ENCODE results near the gene TMEM119. TPM values are rescaled to one million over a fixed set of nuclear protein-coding genes. Genes with fewer than 3 reads are reported as not detected.

Gene TMEM119
- polyA plus RNA-seq, 1 of the 3 experiments (the other 2 are of a cell fraction), result 25.7 TPM

- TF ChIP-seq, protein P1, sequence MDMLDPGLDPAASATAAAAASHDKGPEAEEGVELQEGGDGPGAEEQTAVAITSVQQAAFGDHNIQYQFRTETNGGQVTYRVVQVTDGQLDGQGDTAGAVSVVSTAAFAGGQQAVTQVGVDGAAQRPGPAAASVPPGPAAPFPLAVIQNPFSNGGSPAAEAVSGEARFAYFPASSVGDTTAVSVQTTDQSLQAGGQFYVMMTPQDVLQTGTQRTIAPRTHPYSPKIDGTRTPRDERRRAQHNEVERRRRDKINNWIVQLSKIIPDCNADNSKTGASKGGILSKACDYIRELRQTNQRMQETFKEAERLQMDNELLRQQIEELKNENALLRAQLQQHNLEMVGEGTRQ (IDR thresholded peaks at IDR 0.05; ENCODE audit: borderline replicate concordance, low read depth, low read length), result no peak
- peak; percentile 47; the same call in 1 of the 2 replicates for TF ChIP-seq MAX (IDR thresholded peaks at IDR 0.05; ENCODE audit: low read depth)
- TF ChIP-seq, protein P2, sequence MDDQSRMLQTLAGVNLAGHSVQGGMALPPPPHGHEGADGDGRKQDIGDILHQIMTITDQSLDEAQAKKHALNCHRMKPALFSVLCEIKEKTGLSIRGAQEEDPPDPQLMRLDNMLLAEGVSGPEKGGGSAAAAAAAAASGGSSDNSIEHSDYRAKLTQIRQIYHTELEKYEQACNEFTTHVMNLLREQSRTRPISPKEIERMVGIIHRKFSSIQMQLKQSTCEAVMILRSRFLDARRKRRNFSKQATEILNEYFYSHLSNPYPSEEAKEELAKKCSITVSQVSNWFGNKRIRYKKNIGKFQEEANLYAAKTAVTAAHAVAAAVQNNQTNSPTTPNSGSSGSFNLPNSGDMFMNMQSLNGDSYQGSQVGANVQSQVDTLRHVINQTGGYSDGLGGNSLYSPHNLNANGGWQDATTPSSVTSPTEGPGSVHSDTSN (IDR thresholded peaks at IDR 0.05), result peak; percentile 41; the same call in 1 of the 2 replicates
- TF ChIP-seq, protein P3, sequence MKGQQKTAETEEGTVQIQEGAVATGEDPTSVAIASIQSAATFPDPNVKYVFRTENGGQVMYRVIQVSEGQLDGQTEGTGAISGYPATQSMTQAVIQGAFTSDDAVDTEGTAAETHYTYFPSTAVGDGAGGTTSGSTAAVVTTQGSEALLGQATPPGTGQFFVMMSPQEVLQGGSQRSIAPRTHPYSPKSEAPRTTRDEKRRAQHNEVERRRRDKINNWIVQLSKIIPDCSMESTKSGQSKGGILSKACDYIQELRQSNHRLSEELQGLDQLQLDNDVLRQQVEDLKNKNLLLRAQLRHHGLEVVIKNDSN (IDR thresholded peaks at IDR 0.05; ENCODE audit: borderline replicate concordance, low read depth), result no peak
- no peak for TF ChIP-seq NRF1 (IDR thresholded peaks at IDR 0.05; ENCODE audit: low read depth, low read length)
- peak; percentile 94 for TF ChIP-seq RAD21 (IDR thresholded peaks at IDR 0.05; ENCODE audit: low read length)
- no peak for TF ChIP-seq REST (IDR thresholded peaks at IDR 0.05; ENCODE audit: low read depth, low read length)
- no peak for TF ChIP-seq RFX5 (IDR thresholded peaks at IDR 0.05; ENCODE audit: low read length)
Measured at GRCh38 chr12:108563136-108563803, 34.6 kb downstream of the TMEM119 start (continued).

GRCh38 chr12:108562348-108563135 lies 35.3 kb downstream of the TMEM119 start, which contains the start of gene ISCU:
TSS of gene ISCU (plus strand) at chr12:108562596. CDS start at chr12:108562623, 27 bp downstream.
- Histone ChIP-seq H4K20me1 (ENCODE audit: insufficient read depth) (peaks cover 12% of the 10 kb centered on the region), H3K27me3 (ENCODE audit: insufficient read depth) (no peaks in the 10 kb centered on the region), H3K9ac (peak within 1 kb of the TSS; percentile 90), H3K9me2 (no peaks in the 10 kb centered on the region), H3K9me3 (no peaks in the 10 kb centered on the region), H3F3A (replicated peaks; ENCODE audit: insufficient read depth) (peaks cover 21% of the 10 kb centered on the region), H3K27ac (ENCODE audit: low read depth in 2 of 2, low read length in 1 of 2) (peak within 1 kb of the TSS; percentile 81 to 95), H2AFZ (ENCODE audit: low read depth) (peak within 1 kb of the TSS; percentile 99), H3K79me2 (ENCODE audit: insufficient read depth) (peaks cover 62% of the 10 kb centered on the region), H3K36me3 (replicated peaks in 1 of 2; ENCODE audit: control insufficient read depth in 1 of 2, insufficient read depth in 2 of 2, low read length in 1 of 2) (peaks cover 27 to 39% of the 10 kb centered on the region in 2 experiments), H3K4me1 (ENCODE audit: control insufficient read depth in 1 of 2, insufficient read depth in 2 of 2, low read depth in 1 of 2, low read length in 1 of 2) (peaks cover 33 to 43% of the 10 kb centered on the region in 2 experiments), H3K4me2 (peak within 1 kb of the TSS; percentile 94), H3K4me3 (ENCODE audit: low read depth in 2 of 2, low read length in 1 of 2) (peak within 1 kb of the TSS; percentile 67 to 97)
- POLR2A ChIA-PET, result interaction anchor here (0.8 to 1.3 kb wide), 5 partner anchors 16 to 241 kb away, joined by 3 to 5 read pairs (median 3); partner anchors contain the start of gene SELPLG
- DNase-seq, result peak; percentile 97
- CTCF ChIA-PET, result interaction anchor here (1.0 to 16.0 kb wide), 9 partner anchors 12 to 644 kb away, joined by 3 to 503 read pairs (median 4); partner anchors contain the start of gene TMEM119
- 0% methylated on average over 16 of the region's 72 CpGs for WGBS (ENCODE audit: low lambda C conversion rate)
- TF ChIP-seq POLR2AphosphoS5 (IDR thresholded peaks at IDR 0.05; ENCODE audit: low read depth, low read length) (peak; percentile 63; the same call in 1 of the 2 replicates), MXI1 (IDR thresholded peaks at IDR 0.05; ENCODE audit: low read depth, low read length) (peak; percentile 83), SIN3A (IDR thresholded peaks at IDR 0.05; ENCODE audit: borderline replicate concordance, low read depth, low read length) (peak; percentile 93; the same call in 1 of the 2 replicates), NRF1 (IDR thresholded peaks at IDR 0.05; ENCODE audit: low read depth, low read length) (peak; percentile 88), MAX (IDR thresholded peaks at IDR 0.05; ENCODE audit: low read depth) (peak; percentile 65; the same call in 1 of the 2 replicates), CHD2 (IDR thresholded peaks at IDR 0.05; ENCODE audit: low read length, partially characterized antibody) (peak; percentile 51), TCF12 (IDR thresholded peaks at IDR 0.05) (no peak), TAF1 (IDR thresholded peaks at IDR 0.05; ENCODE audit: borderline replicate concordance, low read depth, low read length) (peak; percentile 20; the same call in 1 of the 2 replicates), FOXJ3 (CRISPR knock-in tag; IDR thresholded peaks at IDR 0.05) (no peak), YY1 (IDR thresholded peaks at IDR 0.05; ENCODE audit: low read depth) (peak; percentile 93)
